Choroid plexus epithelial cell (primary cell): ENCODE data around the gene SPRY4.

Experiments
- DNase-seq: peaks from one replicate; pipeline ENCODE4 v3.0.0-alpha.2; 2010; ENCODE audit warnings: low read depth
- H3K4me3 ChIP-seq: 2 replicates; pipeline ENCODE4 v1.5.1; 2011; ENCODE audit warnings: low read depth, mild to moderate bottlenecking, control low read depth, low read length, moderate library complexity
- CTCF ChIP-seq: conservative IDR thresholded peaks from 2 replicates; pipeline ENCODE4 v1.5.1; 2011; ENCODE audit warnings: low read depth, mild to moderate bottlenecking, control low read depth, inconsistent platforms, low read length, moderate library complexity

SPRY4 gene

GRCh38 chr5:142315096-142315900 is 9.5 kb downstream of the SPRY4 start:
- TF ChIP-seq CTCF = no peak
- no peak overlapping the region for H3K4me3 ChIP-seq
- DNase-seq = peak; percentile 24

- H3K4me3 ChIP-seq = no peak overlapping the region
- TF ChIP-seq CTCF = no peak
- DNase-seq = no peak
Observed at GRCh38 chr5:142314606-142315005, 10.2 kb downstream of the SPRY4 start.

GRCh38 chr5:142314109-142314508 is 10.7 kb downstream of the SPRY4 start:
- no peak overlapping the region for H3K4me3 ChIP-seq
- no peak for TF ChIP-seq CTCF
- DNase-seq = no peak

GRCh38 chr5:142313682-142314081 is 11.1 kb downstream of the SPRY4 start:
- no peak for TF ChIP-seq CTCF
- H3K4me3 ChIP-seq = no peak overlapping the region
- DNase-seq = peak; percentile 43

- no peak for DNase-seq
- H3K4me3 ChIP-seq = no peak overlapping the region
- TF ChIP-seq CTCF = no peak
Observed at GRCh38 chr5:142313275-142313674, 11.5 kb downstream of the SPRY4 start.

- no peak for DNase-seq
- H3K4me3 ChIP-seq = no peak overlapping the region
- no peak for TF ChIP-seq CTCF
Observed at GRCh38 chr5:142312399-142312798, 12.4 kb downstream of the SPRY4 start.

GRCh38 chr5:142311725-142312124 is 13.1 kb downstream of the SPRY4 start:
- no peak overlapping the region for H3K4me3 ChIP-seq
- TF ChIP-seq CTCF = no peak
- no peak for DNase-seq
